Measurements from ENCODE around the gene UMAD1. TPM values are rescaled to one million over a fixed set of nuclear protein-coding genes. Genes with fewer than 3 reads are reported as not detected.

UMAD1 gene
- polyA plus RNA-seq, 3 donors: 6.2 to 22.7 (median 18.6) TPM

GRCh38 chr7:7718492-7718891, 77.9 kb downstream of the UMAD1 start, which contains the start of gene RPA3:
RPA3 (minus strand) TSS chr7:7718607; CDS start chr7:7640418, 78,189 bp downstream.
- Histone ChIP-seq H4K20me1 (ENCODE audit: insufficient read depth, low read length) (no peaks in the 10 kb centered on the region), H3K27me3 (ENCODE audit: control insufficient read depth in 2 of 2, insufficient read depth in 2 of 2, low read length in 2 of 2) (no peaks in the 10 kb centered on the region), H3K9ac (ENCODE audit: insufficient read depth, low read length, poor library complexity, severe bottlenecking) (no peak within 1 kb of the TSS), H2AFZ (ENCODE audit: insufficient read depth, low read depth, low read length, poor library complexity, severe bottlenecking) (no peak within 1 kb of the TSS), H3K79me2 (ENCODE audit: insufficient read depth, low read length) (no peaks in the 10 kb centered on the region), H3K27ac (ENCODE audit: low read depth in 1 of 2, low read length in 2 of 2) (no peak within 1 kb of the TSS), H3K36me3 (replicated peaks in 1 of 2; ENCODE audit: control insufficient read depth in 1 of 2, insufficient read depth in 2 of 2, low read length in 2 of 2) (no peaks in the 10 kb centered on the region), H3K9me3 (replicated peaks in 1 of 2; ENCODE audit: control insufficient read depth in 1 of 2, insufficient read depth in 1 of 2, low read length in 2 of 2) (peaks cover 0 to 7% of the 10 kb centered on the region in 2 donors), H3K4me1 (ENCODE audit: control insufficient read depth in 1 of 2, insufficient read depth in 2 of 2, low read length in 2 of 2) (no peaks in the 10 kb centered on the region), H3K4me2 (replicated peaks; ENCODE audit: extremely low read depth, low read length, poor library complexity, severe bottlenecking) (no peak within 1 kb of the TSS), H3K4me3 (replicated peaks in 1 of 3; ENCODE audit: low read depth in 2 of 3, low read length in 3 of 3) (no peak within 1 kb of the TSS)
- Mint-ChIP-seq H3K27me3 (ENCODE audit: low read depth in 3 of 3) (no peaks in the 10 kb centered on the region), H3K9me3 (peaks cover 5 to 11% (median 9%) of the 10 kb centered on the region in 7 donors), H3K36me3 (peaks cover 5 to 12% of the 10 kb centered on the region in 2 donors), H3K4me3 (no peak within 1 kb of the TSS), H3K27ac (no peak within 1 kb of the TSS), H3K4me1 (peaks cover 4% of the 10 kb centered on the region)
- no peak for TF ChIP-seq CTCF (IDR thresholded peaks at IDR 0.05)
- DNase-seq: no peak
- intact Hi-C loops (cut with micrococcal nuclease): no loop called here
- WGBS (ENCODE audit: insufficient coverage): no CpG with 5 or more reads among the region's 1 CpG

- H3K9me3 Mint-ChIP-seq: peaks cover 6 to 13% (median 9%) of the 10 kb centered on the region in 7 donors
These were observed 78.7 kb downstream of the UMAD1 start for GRCh38 chr7:7719236-7719635.

More at GRCh38 chr7:7719236-7719635, 78.7 kb downstream of the UMAD1 start:
- H3K79me2 ChIP-seq (ENCODE audit: insufficient read depth, low read length): no peaks in the 10 kb centered on the region
- H3K36me3 ChIP-seq (replicated peaks in 1 of 2; ENCODE audit: control insufficient read depth in 1 of 2, insufficient read depth in 2 of 2, low read length in 2 of 2): no peaks in the 10 kb centered on the region
- TF ChIP-seq CTCF (IDR thresholded peaks at IDR 0.05): no peak
- intact Hi-C loops (cut with micrococcal nuclease): no loop called here
- H3K9ac ChIP-seq (ENCODE audit: insufficient read depth, low read length, poor library complexity, severe bottlenecking): no peak overlapping the region
- Mint-ChIP-seq H3K27me3 (ENCODE audit: low read depth in 3 of 3) (no peaks in the 10 kb centered on the region), H3K4me1 (no peaks in the 10 kb centered on the region), H3K36me3 (peaks cover 5 to 12% of the 10 kb centered on the region in 2 donors), H3K27ac (no peak overlapping the region), H3K4me3 (no peak overlapping the region)
- peaks cover 0 to 7% of the 10 kb centered on the region in 2 donors for H3K9me3 ChIP-seq (replicated peaks in 1 of 2; ENCODE audit: control insufficient read depth in 1 of 2, insufficient read depth in 1 of 2, low read length in 2 of 2)
- DNase-seq: peak in 1 of 3 donors; percentile 4
- H3K27ac ChIP-seq (ENCODE audit: low read depth in 1 of 2, low read length in 2 of 2): no peak overlapping the region
- H3K4me1 ChIP-seq (ENCODE audit: control insufficient read depth in 1 of 2, insufficient read depth in 2 of 2, low read length in 2 of 2): no peaks in the 10 kb centered on the region
- no peaks in the 10 kb centered on the region for H3K27me3 ChIP-seq (ENCODE audit: control insufficient read depth in 2 of 2, insufficient read depth in 2 of 2, low read length in 2 of 2)
- H4K20me1 ChIP-seq (ENCODE audit: insufficient read depth, low read length): no peaks in the 10 kb centered on the region
- no peak overlapping the region for H3K4me2 ChIP-seq (replicated peaks; ENCODE audit: extremely low read depth, low read length, poor library complexity, severe bottlenecking)
- no peak overlapping the region for H3K4me3 ChIP-seq (replicated peaks in 1 of 3; ENCODE audit: low read depth in 2 of 3, low read length in 3 of 3)
- WGBS (ENCODE audit: insufficient coverage): 89% methylated on average over 1 of the region's 2 CpGs
- H2AFZ ChIP-seq (ENCODE audit: insufficient read depth, low read depth, low read length, poor library complexity, severe bottlenecking): no peak overlapping the region

All from CD14-positive monocyte (primary cell).